HG03139 (cell line): ENCODE data around the gene FAM237B.
"Not testable (repeated sequence)": the region's sequence is repeated elsewhere in the genome, so short reads cannot be mapped to it uniquely, and the experiment has no call there.

Source experiments
- ATAC-seq: cut with Tn5 transposase; IDR thresholded peaks from one replicate; pipeline ENCODE4 v1.9.1; 2021; ENCODE audit not compliant: unreplicated experiment

FAM237B gene

GRCh38 chr7:90320801-90321494 lies at the start of gene FAM237B:
FAM237B (minus strand) TSS chr7:90321304; CDS start chr7:90319748, 1,556 bp downstream.
- no peak for ATAC-seq

- ATAC-seq, result no peak
Measured at GRCh38 chr7:90351987-90352386, 30.9 kb upstream of the FAM237B start.

- not testable (repeated sequence) for ATAC-seq
Measured at GRCh38 chr7:90350032-90350431, 28.9 kb upstream of the FAM237B start.

- ATAC-seq, result no peak
Measured at GRCh38 chr7:90349305-90349704, 28.2 kb upstream of the FAM237B start.

- no peak for ATAC-seq
Measured at GRCh38 chr7:90347759-90348158, 26.7 kb upstream of the FAM237B start.

GRCh38 chr7:90346336-90347125 lies 25.4 kb upstream of the FAM237B start, which contains the start of gene GTPBP10:
GTPBP10 (plus strand) TSS chr7:90346716; CDS start chr7:90346742, 26 bp downstream.
- ATAC-seq, result peak; percentile 93

- peak; percentile 4 for ATAC-seq
Measured at GRCh38 chr7:90345595-90346335, 24.7 kb upstream of the FAM237B start.

GRCh38 chr7:90345016-90345415 lies 23.9 kb upstream of the FAM237B start:
- no peak for ATAC-seq

- ATAC-seq, result no peak
Measured at GRCh38 chr7:90337106-90337505, 16.0 kb upstream of the FAM237B start.

- ATAC-seq, result not testable (repeated sequence)
Measured at GRCh38 chr7:90334926-90335325, 13.8 kb upstream of the FAM237B start.

GRCh38 chr7:90334193-90334843 lies 13.2 kb upstream of the FAM237B start:
- ATAC-seq, result no peak

- ATAC-seq, result no peak
Measured at GRCh38 chr7:90326500-90326899, 5.4 kb upstream of the FAM237B start.

GRCh38 chr7:90322837-90323236 lies 1.7 kb upstream of the FAM237B start:
- ATAC-seq, result no peak

GRCh38 chr7:90320418-90320800 lies 695 bp downstream of the FAM237B start:
- ATAC-seq, result no peak

GRCh38 chr7:90320014-90320413 lies 1.1 kb downstream of the FAM237B start:
- no peak for ATAC-seq

GRCh38 chr7:90313907-90314306 lies 7.2 kb downstream of the FAM237B start:
- ATAC-seq, result no peak

GRCh38 chr7:90312745-90313144 lies 8.4 kb downstream of the FAM237B start:
- ATAC-seq, result no peak

- ATAC-seq, result no peak
Measured at GRCh38 chr7:90311175-90311574, 9.9 kb downstream of the FAM237B start.

GRCh38 chr7:90309872-90310271 lies 11.2 kb downstream of the FAM237B start:
- no peak for ATAC-seq

GRCh38 chr7:90303241-90303640 lies 17.9 kb downstream of the FAM237B start:
- no peak for ATAC-seq
